Inflammatory macrophage treated with lipopolysaccharide for 1 hour (primary cell): ENCODE results near the gene HCN2.

Experiments used
- DNase-seq, 2 donors: peaks; one replicate each; pipeline ENCODE4 v3.0.0-alpha.2; 2020 to 2022

Gene HCN2

DNA sequence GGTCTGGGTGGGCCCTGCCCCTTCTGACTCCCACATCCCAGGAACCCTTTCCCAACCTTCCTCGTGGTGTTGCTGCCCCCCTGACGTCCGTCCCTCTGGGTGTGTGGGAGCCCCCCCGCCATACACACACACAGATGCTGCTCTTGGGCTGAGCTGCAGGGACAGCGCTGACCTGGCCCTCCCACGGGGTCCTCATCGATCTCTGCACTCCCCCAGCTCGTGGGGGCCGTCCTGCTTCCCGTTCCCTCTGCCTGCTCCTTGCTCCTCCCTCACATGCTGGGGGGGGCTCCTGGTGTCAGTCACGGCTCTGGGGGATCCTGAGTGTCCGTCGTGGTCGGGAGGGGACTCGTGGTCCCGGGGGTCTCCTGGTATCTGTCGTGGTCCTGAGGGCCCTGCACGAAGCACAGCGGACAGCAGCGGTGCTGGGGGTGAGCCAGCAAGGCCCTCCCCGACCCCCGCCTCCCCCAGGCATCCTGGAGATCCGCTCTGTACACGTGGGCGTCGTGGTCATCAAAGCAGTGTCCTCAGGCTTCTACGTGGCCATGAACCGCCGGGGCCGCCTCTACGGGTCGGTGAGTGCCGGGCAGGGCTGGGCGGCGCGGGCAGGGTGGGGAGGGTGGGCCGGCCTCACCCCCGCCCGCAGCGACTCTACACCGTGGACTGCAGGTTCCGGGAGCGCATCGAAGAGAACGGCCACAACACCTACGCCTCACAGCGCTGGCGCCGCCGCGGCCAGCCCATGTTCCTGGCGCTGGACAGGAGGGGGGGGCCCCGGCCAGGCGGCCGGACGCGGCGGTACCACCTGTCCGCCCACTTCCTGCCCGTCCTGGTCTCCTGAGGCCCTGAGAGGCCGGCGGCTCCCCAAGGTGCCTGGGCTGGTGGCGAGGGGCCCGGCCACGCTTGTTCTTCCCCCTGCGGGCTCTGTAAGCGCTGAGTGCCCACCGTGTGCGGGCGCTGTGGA lies 53.4 kb downstream of the HCN2 start:
- DNase-seq = no peak

DNA sequence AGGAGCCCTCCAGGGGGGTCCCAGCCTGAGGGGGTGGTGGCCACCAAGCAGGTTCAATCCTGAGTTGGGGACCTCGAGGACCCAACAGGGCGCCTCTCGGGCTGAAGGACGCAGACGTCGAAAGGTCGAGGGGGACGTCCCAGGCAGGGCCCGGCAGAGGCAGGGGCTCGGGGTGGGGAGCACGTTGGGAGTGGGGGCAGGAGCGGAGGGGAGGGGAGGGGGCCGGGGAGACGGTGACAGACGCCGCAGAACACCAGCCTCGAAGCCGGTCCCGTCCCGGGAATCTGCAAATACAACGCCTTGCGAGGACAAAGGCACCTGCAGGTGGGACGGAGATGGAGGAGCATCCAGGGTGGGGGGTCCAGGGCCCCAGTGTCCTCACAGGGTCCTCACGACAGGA lies 54.1 kb downstream of the HCN2 start:
- DNase-seq = no peak

DNA sequence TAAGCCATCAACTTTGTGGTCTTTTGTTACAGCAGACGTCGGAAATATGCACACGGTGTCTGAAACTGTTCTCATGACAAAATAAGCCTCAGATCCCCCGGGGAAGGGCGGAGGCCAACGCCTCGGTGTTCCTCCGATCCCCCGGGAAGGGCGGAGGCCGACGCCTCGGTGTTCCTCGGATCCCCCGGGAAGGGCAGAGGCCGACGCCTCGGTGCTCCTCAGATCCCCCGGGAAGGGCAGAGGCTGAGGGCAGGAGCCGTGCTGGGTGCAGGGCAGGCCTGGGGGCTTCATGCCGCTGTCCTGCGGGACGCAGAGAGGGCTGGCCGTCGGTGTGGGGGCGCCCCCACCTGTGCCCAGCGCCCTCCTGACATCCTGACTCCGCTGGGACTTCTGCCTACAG lies 54.7 kb downstream of the HCN2 start:
- no peak for DNase-seq

DNA sequence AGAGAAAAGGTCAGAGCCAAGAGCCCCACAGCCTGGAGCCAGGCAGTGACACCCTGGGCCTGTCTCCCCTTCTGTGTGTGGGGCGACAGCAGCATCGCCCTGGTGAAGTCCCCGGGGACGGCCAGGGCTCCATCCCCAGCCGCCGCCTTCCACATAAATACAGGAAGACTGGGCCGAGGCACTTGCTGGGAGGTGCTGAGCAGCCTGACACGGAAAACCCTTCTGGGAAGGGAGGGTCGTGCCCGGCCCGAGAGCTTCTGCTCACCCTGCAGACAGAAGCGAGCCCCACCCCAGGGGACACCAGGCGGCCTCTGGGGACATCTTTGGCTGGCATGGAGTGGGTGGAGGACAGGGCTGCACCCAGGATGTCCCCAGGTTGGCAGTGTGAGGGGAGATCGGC lies 55.1 kb downstream of the HCN2 start:
- no peak for DNase-seq

DNA sequence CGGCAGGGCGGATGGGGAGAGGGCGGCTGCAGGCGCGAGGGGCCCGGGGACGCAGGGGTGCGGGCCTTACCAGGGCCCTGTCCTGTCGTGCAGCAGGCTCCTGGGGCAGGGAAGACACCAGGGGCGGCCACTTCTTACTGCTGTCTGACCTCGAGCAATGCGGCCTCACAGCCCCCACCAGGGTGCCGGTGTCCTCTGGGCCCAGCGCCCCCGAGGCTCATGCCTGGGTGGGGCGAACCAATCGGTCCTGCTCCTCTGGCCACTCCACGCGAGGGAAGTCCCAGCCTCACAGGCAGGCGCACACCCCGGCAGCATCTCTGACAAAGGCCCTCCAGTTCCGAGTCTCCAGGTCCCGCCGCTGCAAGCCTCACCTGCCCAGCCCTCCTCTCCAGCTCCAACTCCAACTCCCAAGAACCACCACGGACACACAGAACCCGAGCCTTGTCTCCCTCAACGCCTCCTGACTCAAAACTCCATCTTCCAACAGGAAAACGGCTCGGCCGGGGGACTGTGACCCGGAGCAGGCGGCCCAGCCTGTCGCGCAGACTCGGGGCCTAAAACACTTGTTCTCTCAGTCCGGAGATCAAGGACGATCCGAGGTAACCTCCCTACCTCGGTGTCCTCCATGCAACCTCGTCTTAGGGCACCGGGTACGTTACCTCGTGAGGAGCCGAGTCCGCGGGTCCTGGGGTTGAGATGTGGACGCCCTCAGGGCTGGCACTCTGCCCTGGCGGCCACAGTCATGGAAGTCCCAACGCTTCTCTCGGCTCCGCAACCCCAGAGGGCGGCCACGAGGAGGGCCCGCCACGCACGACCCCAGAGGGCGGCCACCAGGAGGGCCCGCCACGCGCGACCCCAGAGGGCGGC lies 56.5 kb downstream of the HCN2 start:
- DNase-seq = no peak

DNA sequence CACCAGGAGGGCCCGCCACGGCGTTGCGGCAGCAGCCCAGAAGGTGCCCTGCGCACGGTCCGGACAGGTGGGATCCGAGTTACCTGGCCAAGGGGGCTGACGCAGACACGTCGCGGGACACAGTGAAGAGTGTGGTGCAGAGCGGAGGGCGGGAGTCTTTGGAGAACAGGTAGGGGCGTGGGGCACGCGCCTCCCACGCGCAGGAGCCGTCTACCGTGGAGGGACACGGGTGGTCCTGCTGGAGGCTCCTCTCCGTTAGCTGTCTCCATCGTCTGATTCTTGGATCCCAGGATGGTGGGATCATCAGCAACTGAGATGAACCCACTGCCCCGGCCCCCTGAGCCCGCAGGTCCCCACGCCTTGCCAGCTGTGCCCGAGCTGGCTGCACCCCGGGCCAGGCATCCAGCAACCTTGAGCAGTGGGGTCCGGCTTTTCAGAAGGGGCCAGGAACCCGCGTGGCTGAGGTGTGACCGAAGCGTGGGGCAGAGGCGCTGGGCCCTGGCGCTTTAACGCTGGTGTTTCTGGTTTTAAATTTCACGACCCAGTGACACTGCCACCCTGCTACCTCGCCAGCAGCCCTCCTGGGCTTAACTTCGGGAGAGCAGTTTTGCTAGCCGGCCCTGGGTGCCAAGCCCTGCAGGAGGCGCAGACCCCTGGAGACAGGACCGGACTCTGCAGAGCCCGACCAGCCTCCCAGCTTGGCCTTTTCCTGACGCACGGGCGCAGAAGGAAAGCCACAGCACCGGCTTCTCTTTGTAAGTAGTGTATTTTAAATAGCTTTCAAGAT lies 57.3 kb downstream of the HCN2 start:
- DNase-seq = no peak

DNA sequence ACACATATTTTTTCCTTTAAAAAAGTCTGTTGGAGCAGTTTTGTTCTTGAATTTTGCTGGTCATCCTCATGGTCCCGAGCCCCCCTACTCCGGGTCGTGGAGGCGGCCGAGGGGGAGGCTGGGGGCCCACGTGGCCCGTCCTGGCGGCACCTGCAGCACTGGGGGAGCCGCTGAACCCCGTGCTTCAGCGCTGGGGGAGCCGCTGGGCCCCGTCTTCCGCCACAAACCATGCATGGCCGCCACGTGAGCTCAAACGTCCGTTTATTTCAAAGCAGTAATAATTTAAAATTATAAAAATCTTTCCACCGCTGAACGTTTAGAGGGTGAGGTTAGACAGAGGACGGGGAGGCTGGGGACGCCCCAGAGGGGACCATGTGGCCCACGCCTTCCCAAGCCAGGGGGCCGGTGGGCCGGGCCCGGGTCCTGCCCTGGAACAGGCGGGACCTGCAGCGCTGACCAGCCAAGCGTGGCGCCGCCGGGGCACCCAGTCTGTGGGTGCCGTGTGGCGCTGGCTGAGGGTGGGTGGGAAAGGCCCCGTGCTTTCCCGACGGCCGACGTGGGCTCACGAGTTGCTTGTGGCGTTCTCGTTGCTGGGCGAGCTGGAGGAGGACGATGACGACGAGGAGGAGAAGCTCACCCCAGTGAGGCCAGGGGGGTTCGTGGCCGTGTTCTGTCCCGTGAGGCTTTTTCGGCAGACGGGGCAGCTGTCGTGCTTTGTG lies 58.0 kb downstream of the HCN2 start:
- no peak for DNase-seq

DNA sequence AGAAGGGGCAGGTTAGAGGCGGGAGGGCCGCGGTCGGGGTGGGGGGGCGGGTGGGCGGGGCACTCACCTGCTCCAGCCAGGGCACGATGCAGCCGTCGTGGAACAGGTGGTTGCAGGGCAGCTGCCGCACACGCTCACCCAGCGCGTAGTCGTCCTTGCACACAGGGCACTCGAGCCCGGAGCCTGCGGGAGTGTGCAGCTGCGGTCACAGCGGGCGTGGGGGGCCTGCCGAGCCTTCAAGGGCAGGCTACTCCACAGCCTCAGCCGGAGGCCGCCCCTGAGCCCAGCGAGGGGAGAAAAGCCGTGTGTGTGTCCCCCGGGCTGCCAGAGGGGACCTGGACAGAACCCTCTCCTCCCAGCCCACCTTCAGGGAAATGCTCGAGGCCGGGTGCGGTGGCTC lies 58.6 kb downstream of the HCN2 start:
- no peak for DNase-seq

DNA sequence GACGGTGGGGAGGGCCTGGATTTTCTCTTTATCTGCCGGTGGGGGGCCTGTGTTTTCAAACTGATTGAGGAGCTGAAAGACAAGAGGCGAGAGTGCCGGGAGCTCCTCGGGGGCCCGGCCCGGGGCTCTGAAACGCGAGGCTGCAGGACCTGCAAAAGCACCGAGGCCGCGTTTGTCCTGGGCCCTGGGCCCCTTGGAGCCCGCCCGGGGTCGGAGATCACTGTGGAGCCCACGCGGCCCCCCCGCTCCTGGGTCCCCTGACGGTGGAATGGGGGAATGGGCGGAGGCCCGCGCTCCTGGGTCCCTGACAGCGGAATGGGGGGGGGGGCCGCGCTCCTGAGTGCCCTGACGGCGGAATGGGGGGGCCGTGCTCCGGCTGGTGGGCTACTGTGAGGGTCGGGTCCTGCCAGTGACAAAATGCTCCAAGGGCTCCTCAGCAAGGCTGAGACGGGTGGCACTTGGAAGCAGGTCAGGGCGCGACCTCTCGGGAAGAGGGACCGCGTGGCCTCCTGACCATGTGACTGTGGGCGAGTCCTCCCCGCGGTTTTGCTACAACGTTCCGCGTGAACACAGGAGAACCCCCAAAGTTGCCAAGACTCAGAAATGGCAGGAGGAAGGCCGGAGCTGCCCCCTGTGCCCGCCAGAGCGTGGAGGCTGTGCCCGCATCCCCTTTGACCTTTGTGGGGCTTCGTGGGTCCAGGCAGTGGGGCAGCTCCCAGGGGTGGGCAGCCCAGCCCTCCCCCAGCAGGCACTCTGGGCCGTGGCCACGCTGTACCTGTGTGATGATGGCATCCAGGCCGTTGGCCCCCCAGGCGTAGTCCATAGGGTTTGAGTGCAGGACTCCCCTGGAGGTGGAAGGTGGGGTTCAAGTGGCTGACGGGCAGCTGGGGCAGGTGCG lies 59.5 kb downstream of the HCN2 start:
- no peak for DNase-seq

DNA sequence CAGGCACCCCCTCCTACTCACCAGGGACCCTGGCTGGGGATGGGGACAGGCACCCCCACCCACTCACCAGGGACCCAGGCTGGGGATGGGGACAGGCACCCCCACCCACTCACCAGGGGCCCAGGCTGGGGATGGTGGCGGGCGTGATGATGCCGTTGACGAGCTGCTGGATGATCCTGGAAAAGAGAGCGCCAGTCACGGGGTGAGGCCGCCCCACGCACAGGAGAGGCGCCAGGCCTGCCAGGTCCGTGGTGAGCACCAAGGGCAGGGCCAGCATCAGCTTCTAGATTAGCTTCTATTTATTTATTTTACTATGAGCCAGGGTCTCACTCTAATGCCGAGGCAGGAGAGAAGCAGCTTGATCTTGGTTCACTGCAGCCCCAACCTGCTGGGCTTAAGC lies 60.4 kb downstream of the HCN2 start:
- no peak for DNase-seq

DNA sequence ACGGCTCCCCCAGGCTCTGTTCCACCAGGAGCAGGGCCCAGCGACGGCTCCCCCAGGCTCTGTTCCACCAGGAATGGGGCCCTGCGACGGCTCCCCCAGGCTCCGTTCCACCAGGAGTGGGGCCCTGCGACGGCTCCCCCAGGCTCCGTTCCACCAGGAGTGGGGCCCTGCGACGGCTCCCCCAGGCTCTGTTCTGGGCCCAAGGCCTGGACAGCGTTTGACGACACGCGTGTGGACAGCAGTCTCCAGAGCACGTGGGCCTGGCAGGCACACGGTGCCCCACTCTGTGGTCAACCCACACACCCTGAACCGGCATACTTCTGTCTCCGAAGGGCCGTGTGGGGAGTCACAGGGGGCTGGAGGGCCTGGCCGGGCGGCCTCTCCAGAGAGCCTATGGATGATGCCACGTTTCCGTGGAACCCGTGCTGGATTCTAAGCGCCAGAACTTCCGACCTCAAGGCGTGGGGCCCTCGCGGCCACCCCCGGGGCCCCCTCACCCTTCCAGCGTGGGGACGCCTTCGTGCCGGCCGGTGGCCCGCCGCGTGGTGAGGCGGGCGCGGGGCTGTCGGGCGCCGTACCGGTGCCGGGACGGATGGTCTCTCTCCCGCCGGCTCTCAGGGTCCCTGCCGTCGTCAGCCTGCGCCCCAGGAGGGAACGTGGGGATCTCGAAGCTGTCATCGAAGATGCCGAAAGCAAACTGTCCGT lies 61.6 kb downstream of the HCN2 start:
- DNase-seq = no peak

DNA sequence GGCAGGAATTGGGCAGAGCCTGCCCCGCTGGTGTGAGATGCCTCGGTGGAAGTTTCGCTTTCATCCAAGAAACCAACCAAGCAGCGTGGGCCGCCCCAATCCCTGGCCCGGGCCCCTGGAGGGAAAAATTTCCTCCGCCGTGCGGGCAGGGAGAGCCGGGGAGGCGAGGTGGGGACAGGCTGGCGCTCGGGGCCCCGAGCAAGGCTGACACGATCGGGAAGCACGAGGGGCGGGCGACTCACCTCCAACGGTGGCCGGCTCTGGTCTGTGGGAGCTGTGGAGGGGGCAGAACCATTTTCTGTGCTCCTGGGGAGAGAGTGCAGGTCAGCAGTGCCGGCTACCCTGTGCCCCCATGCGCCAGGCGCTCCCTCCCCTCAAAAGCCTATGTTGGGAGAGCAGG lies 62.3 kb downstream of the HCN2 start:
- no peak for DNase-seq

DNA sequence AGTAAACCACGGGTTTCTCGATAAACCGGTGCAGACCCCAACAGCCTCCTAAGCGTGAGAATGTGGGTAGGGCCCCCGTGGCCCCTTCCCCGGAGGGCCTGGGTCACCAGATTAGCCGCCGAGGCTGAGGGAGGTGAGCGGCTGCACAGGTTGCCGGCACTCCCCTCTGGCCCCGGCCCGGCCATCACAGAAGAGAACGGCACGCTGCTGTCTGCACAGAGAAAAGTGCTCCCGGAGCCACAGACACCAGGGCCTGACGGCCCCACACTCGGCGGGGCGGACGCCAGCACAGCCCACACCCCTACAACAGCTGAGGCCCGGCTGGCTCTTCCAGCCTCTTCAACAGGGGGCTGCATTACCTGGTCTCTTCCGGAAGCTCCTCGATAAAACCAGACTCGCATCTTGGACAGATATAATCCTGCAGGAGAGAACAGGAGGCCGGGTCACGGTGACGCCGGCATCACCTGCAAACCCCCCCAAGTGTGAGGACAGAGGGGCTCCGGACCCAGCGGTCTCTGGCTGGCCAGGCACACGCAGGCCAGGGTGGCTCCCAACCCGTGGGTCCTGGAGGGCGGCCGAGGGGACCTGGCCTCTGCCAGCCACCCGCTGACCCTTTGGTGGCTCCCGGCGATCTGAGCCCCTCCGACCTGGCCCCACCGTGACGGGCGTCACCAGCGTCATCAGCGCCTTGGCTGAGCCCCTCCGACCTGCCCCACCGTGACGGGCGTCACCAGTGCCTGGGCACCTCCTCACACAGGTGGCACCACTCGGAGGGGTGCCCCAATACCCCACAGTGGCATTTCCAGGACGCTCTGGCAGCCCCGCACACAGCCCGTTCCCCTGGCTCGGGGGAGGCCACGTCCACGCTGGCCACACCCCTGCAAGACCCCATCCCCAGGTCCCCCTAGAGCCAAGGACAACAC lies 63.0 kb downstream of the HCN2 start:
- no peak for DNase-seq

DNA sequence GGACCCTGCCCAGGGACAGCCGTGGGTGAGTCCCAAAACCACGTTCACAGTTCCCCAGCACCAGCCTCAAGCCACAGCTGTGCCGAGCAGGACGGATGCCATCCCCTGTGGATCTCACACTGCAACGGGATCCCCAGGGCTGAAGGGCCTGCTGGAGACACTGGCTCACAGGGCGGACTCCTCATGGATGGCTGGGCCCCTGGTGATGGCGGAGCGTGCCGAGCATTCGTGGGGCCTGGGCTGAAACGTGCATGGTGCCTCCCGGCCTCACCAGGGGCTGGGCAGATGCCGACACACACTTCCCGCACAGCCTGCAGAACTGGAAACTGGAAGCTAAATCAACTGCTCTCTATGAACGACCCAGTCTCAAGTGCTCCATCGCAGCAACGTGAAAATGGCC lies 63.7 kb downstream of the HCN2 start:
- no peak for DNase-seq

DNA sequence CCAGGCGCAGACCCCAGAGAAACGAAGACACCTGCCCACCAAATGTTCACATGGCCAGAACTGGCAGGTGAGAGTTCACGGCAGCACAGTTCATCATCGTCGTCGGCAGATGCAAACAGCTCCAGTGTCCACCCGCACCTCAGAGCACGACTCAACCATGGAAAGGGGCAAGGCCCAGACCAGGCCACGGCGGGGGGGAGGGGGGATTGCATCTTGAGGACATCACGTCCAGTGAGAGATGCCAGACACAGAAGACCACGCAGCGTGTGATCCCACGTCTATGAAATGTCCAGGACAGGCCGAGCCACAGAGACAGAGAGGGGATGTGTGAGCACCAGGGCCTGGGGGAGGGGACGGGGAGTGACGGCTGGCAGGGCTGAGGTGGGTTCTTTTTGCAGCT lies 66.0 kb downstream of the HCN2 start:
- DNase-seq = no peak

DNA sequence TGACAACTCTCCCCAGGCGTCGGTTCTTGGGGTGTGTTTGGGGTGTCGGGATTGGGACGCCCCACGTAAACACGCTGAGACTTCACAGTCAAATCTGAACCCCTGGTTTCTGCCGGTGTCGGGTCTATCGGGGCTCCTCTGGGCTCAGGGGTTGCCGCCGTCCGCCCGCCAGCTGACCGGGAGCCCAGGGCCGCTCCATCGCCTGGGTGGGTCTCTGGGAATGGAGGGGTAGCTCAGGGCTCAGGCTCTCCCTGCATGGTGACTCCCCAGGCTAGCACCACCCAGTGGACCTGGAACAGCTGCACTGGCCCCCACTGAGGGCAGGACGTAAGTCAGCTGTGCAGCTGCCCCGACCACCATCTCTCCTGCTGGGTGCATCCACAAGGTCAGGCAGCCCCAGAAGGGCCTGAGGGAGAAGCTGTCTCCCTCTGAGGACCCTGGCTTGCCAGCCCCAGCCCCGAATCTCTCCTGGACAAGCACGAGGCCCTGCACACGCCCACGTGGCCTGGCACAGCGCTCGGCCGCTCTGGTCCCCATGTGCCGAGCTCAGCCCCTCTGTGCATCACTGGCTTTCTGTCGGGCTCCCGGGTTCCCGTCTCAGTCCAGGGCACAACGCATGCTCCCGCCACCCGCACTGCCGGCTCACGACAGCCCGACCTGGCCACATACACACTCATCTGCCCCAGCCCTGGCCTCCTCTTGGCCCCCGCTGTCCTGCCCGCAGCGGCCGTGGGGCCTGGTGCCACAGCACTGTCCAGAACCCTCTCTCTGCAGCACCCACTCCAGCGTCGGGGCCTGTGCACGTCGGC lies 67.3 kb downstream of the HCN2 start:
- DNase-seq = no peak

DNA sequence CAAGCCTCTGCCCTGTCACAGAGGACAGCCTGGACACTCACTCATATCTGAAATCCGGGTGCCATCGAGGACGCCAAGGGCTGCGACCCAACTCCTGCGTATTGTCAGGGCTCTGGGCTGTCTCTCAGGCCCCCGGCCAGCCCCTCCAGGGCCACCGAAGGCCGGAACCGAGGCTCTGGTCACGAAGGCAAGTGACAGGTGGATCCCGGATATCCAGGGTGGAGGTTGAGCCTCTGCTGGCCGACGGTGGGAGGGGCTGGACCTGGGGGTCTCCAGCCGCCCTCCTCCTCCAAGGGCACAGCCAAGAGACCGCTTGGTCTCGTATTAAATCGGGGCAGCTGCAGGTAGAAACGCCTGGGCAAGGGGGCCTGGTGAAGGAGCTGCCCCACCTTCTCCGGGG lies 67.9 kb downstream of the HCN2 start:
- no peak for DNase-seq

DNA sequence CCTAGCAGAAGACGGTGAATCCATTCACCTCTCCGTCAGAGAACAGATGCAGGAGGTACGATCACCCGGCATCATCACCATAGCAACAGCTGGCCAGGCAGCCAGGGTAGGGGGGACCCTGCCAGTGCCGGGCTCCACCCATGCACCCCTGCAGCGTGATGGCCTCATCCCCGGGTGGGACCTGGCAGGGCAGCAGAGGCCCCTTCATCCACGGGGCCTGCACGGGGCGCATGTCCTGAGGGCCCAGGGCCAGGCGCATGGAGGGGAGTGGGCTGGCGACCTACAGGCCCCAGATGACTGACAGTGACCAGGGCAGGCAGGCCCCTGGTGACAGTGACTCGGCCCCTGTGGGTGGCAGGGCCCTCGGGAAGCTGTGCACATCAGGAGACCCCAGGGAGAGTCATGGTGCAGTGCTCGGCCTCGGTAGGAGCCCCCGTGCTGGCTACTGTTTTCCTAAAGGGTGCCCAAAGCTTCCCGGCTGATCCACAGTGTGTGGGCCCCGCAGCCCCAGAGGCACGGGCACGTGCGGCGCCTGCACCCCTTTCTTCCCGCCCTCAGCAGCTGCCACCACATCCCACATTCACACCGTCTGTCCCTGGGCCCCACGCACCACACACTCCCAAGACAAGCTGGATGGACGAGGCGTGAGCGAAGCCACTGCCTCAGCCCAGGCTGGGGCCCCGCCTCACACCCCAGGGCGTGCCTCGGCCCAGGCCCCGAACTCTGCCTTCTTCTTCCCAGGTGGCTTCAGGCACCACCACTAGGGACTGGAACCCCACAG lies 68.6 kb downstream of the HCN2 start:
- DNase-seq = no peak
